Mammary microvascular endothelial cell (primary cell): ENCODE data around the gene CDH3. TPM values are rescaled to one million over a fixed set of nuclear protein-coding genes. Genes with fewer than 3 reads are reported as not detected.

Experiments used
- total RNA-seq: library from RNA; depleted of rRNA; stranded (reverse); fragments of >200 nt; gene quantifications from 2 replicates; pipeline ENCODE4 v1.2.3, GENCODE V29; 2015

Gene CDH3
- not detected in 2 replicates for total RNA-seq

GRCh38 chr16:68644715-68645493 is at the start of gene CDH3:
Gene CDH3, plus strand, starts transcription at chr16:68645310. Its CDS starts 70 bp downstream, at chr16:68645380.

GRCh38 chr16:68737046-68737729 is 92.1 kb downstream of the CDH3 start, which contains the start of gene CDH1:
Gene CDH1, plus strand, starts transcription at chr16:68737292. Its CDS starts 124 bp downstream, at chr16:68737416.

Other genes starting within 250 kb of the CDH3 start
- 0.05 TPM in 1 of 2 replicates, not detected in the other for gene SMPD3, start 196.8 kb upstream of the CDH3 start, total RNA-seq
- 10.2 and 24.9 TPM in 2 replicates for gene ZFP90, start 106.0 kb upstream of the CDH3 start, total RNA-seq
- not detected in 2 replicates for gene CDH1, start 92.0 kb downstream of the CDH3 start, total RNA-seq
- gene TANGO6, start 198.2 kb downstream of the CDH3 start, total RNA-seq, result 9.0 and 10.5 TPM in 2 replicates